ENCODE data around the gene SDK1. TPM values are rescaled to one million over a fixed set of nuclear protein-coding genes. Genes with fewer than 3 reads are reported as not detected.

SDK1 gene
- total and polyA plus RNA-seq, 2 experiments from 2014 or later: 2.1 to 10.0 TPM

- 0 out of 2 replicates have a peak, but pooled peaks cover 7% of the 10 kb centered on the region for H3F3A ChIP-seq (replicated peaks; ENCODE audit: low read depth)
- no peaks in the 10 kb centered on the region; the same call in 1 of the 2 replicates for H3K36me3 ChIP-seq (ENCODE audit: insufficient read depth)
- no peaks in the 10 kb centered on the region for H4K20me1 ChIP-seq (replicated peaks; ENCODE audit: insufficient read depth)
- no peaks in the 10 kb centered on the region for H3K9me3 Mint-ChIP-seq
- H3K4me3 ChIP-seq: no peak overlapping the region
- DNase-seq (ENCODE audit: low spot score) (peak; percentile 34), ATAC-seq (no peak)
- peaks cover 21% of the 10 kb centered on the region for H3K4me1 ChIP-seq (ENCODE audit: insufficient read depth)
- H3K9me2 ChIP-seq (ENCODE audit: insufficient read depth): no peaks in the 10 kb centered on the region
- no peak for TF ChIP-seq ZNF114 (CRISPR knock-in tag; IDR thresholded peaks at IDR 0.05)
- no peak for TF ChIP-seq ZNF331 (CRISPR knock-in tag; IDR thresholded peaks at IDR 0.05; ENCODE audit: low read depth)
- TF ChIP-seq CTCF (conservative IDR thresholded peaks at IDR 0.05; ENCODE audit: low read depth in 2 of 2): no peak
- TF ChIP-seq EZH2 (IDR thresholded peaks at IDR 0.05; ENCODE audit: low read depth, unreplicated experiment): no peak
- TF ChIP-seq POLR2AphosphoS5 (IDR thresholded peaks at IDR 0.05; ENCODE audit: low read depth): no peak
- no peak for TF ChIP-seq NANOG (IDR thresholded peaks at IDR 0.05; ENCODE audit: borderline replicate concordance)
- TF ChIP-seq CREB1 (CRISPR knock-in tag; IDR thresholded peaks at IDR 0.05; ENCODE audit: low read depth): no peak
- TF ChIP-seq EZH2phosphoT487 (IDR thresholded peaks at IDR 0.05; ENCODE audit: unreplicated experiment): no peak
- TF ChIP-seq ZNF462 (CRISPR knock-in tag; IDR thresholded peaks at IDR 0.05): no peak
- no peak for TF ChIP-seq STAT1 (IDR thresholded peaks at IDR 0.05; ENCODE audit: unreplicated experiment)
- no peak for TF ChIP-seq ETS1 (IDR thresholded peaks at IDR 0.05)
- TF ChIP-seq REST (IDR thresholded peaks at IDR 0.05; ENCODE audit: unreplicated experiment): no peak
- no peak for TF ChIP-seq JUNB (IDR thresholded peaks at IDR 0.05; ENCODE audit: unreplicated experiment)
- peaks cover 26% of the 10 kb centered on the region for H3K4me1 Mint-ChIP-seq
- H3K27me3 ChIP-seq (ENCODE audit: insufficient read depth): no peaks in the 10 kb centered on the region
- H3K4me3 Mint-ChIP-seq: no peak overlapping the region
- H3K27ac ChIP-seq (ENCODE audit: low read depth): no peak overlapping the region
- no peak overlapping the region for H2AFZ ChIP-seq
- no peaks in the 10 kb centered on the region for H3K36me3 Mint-ChIP-seq (ENCODE audit: low read depth)
- H3K27me3 Mint-ChIP-seq (ENCODE audit: insufficient read depth, low read depth, poor library complexity): peaks cover 5% of the 10 kb centered on the region
- H3K27ac Mint-ChIP-seq: no peak overlapping the region
- H3K4me2 ChIP-seq: peak overlapping the region; percentile 23; the same call in 1 of the 2 replicates
- H3K79me2 ChIP-seq (replicated peaks; ENCODE audit: insufficient read depth): no peaks in the 10 kb centered on the region
Observed at GRCh38 chr7:3280946-3281656, 20.0 kb upstream of the SDK1 start.

All from GM23338 (cell line).